H9 (cell line): ENCODE data around the gene FNIP1. TPM values are rescaled to one million over a fixed set of nuclear protein-coding genes. Genes with fewer than 3 reads are reported as not detected.

Experiments
- DNase-seq: peaks from one replicate; pipeline ENCODE4 v3.0.0-alpha.2; 2017
- H2AFZ ChIP-seq: one replicate; pipeline ENCODE4 v1.6.1; 2013; ENCODE audit warnings: mild to moderate bottlenecking, low read length, control low read depth, moderate library complexity
- H2AK5ac ChIP-seq: 2 replicates; pipeline ENCODE4 v1.6.1; 2013; ENCODE audit warnings: low read length, control low read depth, mixed read lengths; ENCODE audit not compliant: insufficient read length
- H2BK120ac ChIP-seq: one replicate; pipeline ENCODE4 v1.6.1; 2013; ENCODE audit warnings: low read depth, mild to moderate bottlenecking, low read length, control low read depth, inconsistent platforms; ENCODE audit not compliant: poor library complexity, severe bottlenecking
- H2BK12ac ChIP-seq: 2 replicates; pipeline ENCODE4 v1.6.1; 2013; ENCODE audit warnings: low read length, control low read depth, mixed read lengths, low read depth; ENCODE audit not compliant: insufficient read length
- H2BK15ac ChIP-seq: 2 replicates; pipeline ENCODE4 v1.6.1; 2013; ENCODE audit warnings: low read depth, low read length, control low read depth
- H2BK20ac ChIP-seq: one replicate; pipeline ENCODE4 v1.6.1; 2013; ENCODE audit warnings: low read depth, mild to moderate bottlenecking, low read length, control low read depth, inconsistent platforms; ENCODE audit not compliant: poor library complexity, severe bottlenecking
- H2BK5ac ChIP-seq: 2 replicates; pipeline ENCODE4 v1.6.1; 2013; ENCODE audit warnings: low read length, control low read depth, mixed read lengths; ENCODE audit not compliant: insufficient read length
- H3K14ac ChIP-seq: 2 replicates; pipeline ENCODE4 v1.6.1; 2013; ENCODE audit warnings: low read length, control low read depth; ENCODE audit not compliant: insufficient read depth
- H3K18ac ChIP-seq: 2 replicates; pipeline ENCODE4 v1.6.1; 2013; ENCODE audit warnings: low read depth, mild to moderate bottlenecking, mixed read lengths, low read length, control low read depth; ENCODE audit not compliant: insufficient read length
- H3K23ac ChIP-seq: 2 replicates; pipeline ENCODE4 v1.6.1; 2013; ENCODE audit warnings: low read length, control low read depth, mixed read lengths, low read depth; ENCODE audit not compliant: insufficient read length
- H3K23me2 ChIP-seq: 2 replicates; pipeline ENCODE4 v1.6.1; 2013; ENCODE audit warnings: low read depth, mild to moderate bottlenecking, mixed read lengths, low read length, control low read depth; ENCODE audit not compliant: insufficient read length, poor library complexity, severe bottlenecking
- H3K27ac ChIP-seq: 2 replicates; pipeline ENCODE4 v1.5.1; 2013; ENCODE audit warnings: low read length, control low read depth, mixed read lengths, low read depth; ENCODE audit not compliant: insufficient read length
- H3K27me3 ChIP-seq: 2 replicates; pipeline ENCODE4 v1.6.1; 2013; ENCODE audit warnings: low read length, control low read depth, inconsistent platforms; ENCODE audit not compliant: insufficient read depth
- H3K4ac ChIP-seq: 2 replicates; pipeline ENCODE4 v1.6.1; 2013; ENCODE audit warnings: low read depth, mild to moderate bottlenecking, control low read depth, inconsistent platforms, low read length, moderate library complexity
- H3K4me1 ChIP-seq: 2 replicates; pipeline ENCODE4 v1.6.1; 2013; ENCODE audit warnings: low read length, control low read depth, inconsistent platforms; ENCODE audit not compliant: insufficient read depth
- H3K4me2 ChIP-seq: 2 replicates; pipeline ENCODE4 v1.6.1; 2013; ENCODE audit warnings: low read length, control low read depth, mixed read lengths; ENCODE audit not compliant: insufficient read length, insufficient read depth
- H3K56ac ChIP-seq: 2 replicates; pipeline ENCODE4 v1.6.1; 2013; ENCODE audit warnings: low read depth, mild to moderate bottlenecking, mixed read lengths, low read length, control low read depth; ENCODE audit not compliant: insufficient read length
- H3K79me1 ChIP-seq: 2 replicates; pipeline ENCODE4 v1.6.1; 2013; ENCODE audit warnings: low read depth, mild to moderate bottlenecking, moderate library complexity, low read length, control low read depth, inconsistent platforms; ENCODE audit not compliant: insufficient read depth, poor library complexity, severe bottlenecking
- H3K79me2 ChIP-seq: 2 replicates; pipeline ENCODE4 v1.6.1; 2013; ENCODE audit warnings: low read length, control low read depth, inconsistent platforms; ENCODE audit not compliant: insufficient read depth
- H3K9ac ChIP-seq: 2 replicates; pipeline ENCODE4 v1.6.1; 2013; ENCODE audit warnings: low read length, control low read depth, mixed read lengths; ENCODE audit not compliant: insufficient read length; ENCODE audit errors: extremely low read depth
- H3K9me3 ChIP-seq: one replicate; pipeline ENCODE4 v1.6.1; 2013; ENCODE audit warnings: low read depth, low read length, inconsistent platforms; ENCODE audit not compliant: control insufficient read depth
- H3T11ph ChIP-seq: one replicate; pipeline ENCODE4 v1.6.1; 2013; ENCODE audit warnings: mild to moderate bottlenecking, low read length, control low read depth, inconsistent platforms
- H4K20me1 ChIP-seq: one replicate; pipeline ENCODE4 v1.6.1; 2013; ENCODE audit not compliant: control insufficient read depth, insufficient read length, insufficient read depth
- H4K5ac ChIP-seq: 2 replicates; pipeline ENCODE4 v1.6.1; 2013; ENCODE audit warnings: low read depth, mild to moderate bottlenecking, mixed read lengths, low read length, control low read depth; ENCODE audit not compliant: insufficient read length
- H4K8ac ChIP-seq: replicated peaks from 2 replicates; pipeline ENCODE4 v1.6.1; 2013; ENCODE audit warnings: low read length, control low read depth, mixed read lengths, low read depth; ENCODE audit not compliant: insufficient read length
- H4K91ac ChIP-seq: 2 replicates; pipeline ENCODE4 v1.6.1; 2013; ENCODE audit warnings: low read depth, mild to moderate bottlenecking, moderate library complexity, mixed read lengths, low read length, control low read depth; ENCODE audit not compliant: insufficient read length
- H3K27ac Mint-ChIP-seq, 3 experiments: 2 replicates in 2 of 3; 3 replicates in 1 of 3; pipeline ENCODE4 v1.8.0; 2020 to 2021; ENCODE audit warnings: mixed read lengths in 3 of 3, mild to moderate bottlenecking in 1 of 3, moderate library complexity in 1 of 3
- H3K27me3 Mint-ChIP-seq: 2 replicates; pipeline ENCODE4 v1.8.0; 2021; ENCODE audit warnings: low read depth, mild to moderate bottlenecking, moderate library complexity, mixed read lengths
- H3K36me3 Mint-ChIP-seq, 3 experiments: 2 replicates in 2 of 3; 3 replicates in 1 of 3; pipeline ENCODE4 v1.8.0; 2020 to 2021; ENCODE audit warnings: low read depth in 3 of 3, mixed read lengths in 3 of 3; ENCODE audit not compliant: insufficient read depth in 1 of 3
- H3K4me1 Mint-ChIP-seq, 2 experiments: 2 replicates each; pipeline ENCODE4 v1.8.0; 2020; ENCODE audit warnings: mixed read lengths in 2 of 2
- H3K4me3 Mint-ChIP-seq, 2 experiments: 2 replicates in 1 of 2; 3 replicates in 1 of 2; pipeline ENCODE4 v1.8.0; 2020 to 2021; ENCODE audit warnings: mild to moderate bottlenecking in 2 of 2, mixed read lengths in 2 of 2, moderate library complexity in 1 of 2
- H3K9me3 Mint-ChIP-seq, 2 experiments: 2 replicates in 1 of 2; 3 replicates in 1 of 2; pipeline ENCODE4 v1.8.0; 2020; ENCODE audit warnings: mild to moderate bottlenecking in 2 of 2, mixed read lengths in 2 of 2, moderate library complexity in 1 of 2
- WGBS: extraction: QIAGEN DNeasy Blood & Tissue Kit; methylation state at CpG from one replicate; pipeline ENCODE4 v1.1.7; 2013; ENCODE audit warnings: missing lambda C conversion rate, low lambda C conversion rate, mixed read lengths; ENCODE audit not compliant: insufficient read length; ENCODE audit errors: extremely low coverage; 5-methylcytosine and 5-hydroxymethylcytosine counted together
- total RNA-seq: library from RNA; stranded (reverse); gene quantifications from 2 replicates; pipeline ENCODE4 v1.2.1, GENCODE V29; 2021
- TF ChIP-seq, protein P1 (sequence below): fragments of 200-600 bp; sonication (generic); conservative IDR thresholded peaks from 3 replicates; pipeline ENCODE4 v1.8.0; 2021; ENCODE audit warnings: antibody characterized with exemption, mild to moderate bottlenecking

The FNIP1 gene
- total RNA-seq, 1 experiment from 2014 or later: 13.4 TPM

DNA sequence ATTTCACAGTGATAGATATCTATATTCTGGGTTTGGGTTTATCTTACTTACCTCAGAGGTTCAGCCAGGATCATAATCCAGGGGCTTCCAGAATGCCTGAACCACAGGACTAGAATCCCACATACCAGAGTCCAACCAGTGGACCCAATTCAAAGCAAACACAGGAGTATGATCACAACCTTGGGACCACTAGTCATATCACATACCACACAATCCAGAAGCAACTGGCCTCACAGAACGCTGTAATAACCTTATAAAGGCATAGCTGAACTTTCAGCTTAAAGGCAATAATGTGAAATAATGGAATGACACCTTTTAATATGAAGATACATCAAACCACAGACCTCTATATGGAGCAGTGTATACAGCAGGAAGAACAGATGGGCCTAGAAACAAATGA is 187.0 kb downstream of the FNIP1 start:
- Histone ChIP-seq H3K27me3 (no peaks in the 10 kb centered on the region), H3K4me2 (no peak overlapping the region)

More for the DNA sequence above, 187.0 kb downstream of the FNIP1 start:
- TF ChIP-seq, protein P1, sequence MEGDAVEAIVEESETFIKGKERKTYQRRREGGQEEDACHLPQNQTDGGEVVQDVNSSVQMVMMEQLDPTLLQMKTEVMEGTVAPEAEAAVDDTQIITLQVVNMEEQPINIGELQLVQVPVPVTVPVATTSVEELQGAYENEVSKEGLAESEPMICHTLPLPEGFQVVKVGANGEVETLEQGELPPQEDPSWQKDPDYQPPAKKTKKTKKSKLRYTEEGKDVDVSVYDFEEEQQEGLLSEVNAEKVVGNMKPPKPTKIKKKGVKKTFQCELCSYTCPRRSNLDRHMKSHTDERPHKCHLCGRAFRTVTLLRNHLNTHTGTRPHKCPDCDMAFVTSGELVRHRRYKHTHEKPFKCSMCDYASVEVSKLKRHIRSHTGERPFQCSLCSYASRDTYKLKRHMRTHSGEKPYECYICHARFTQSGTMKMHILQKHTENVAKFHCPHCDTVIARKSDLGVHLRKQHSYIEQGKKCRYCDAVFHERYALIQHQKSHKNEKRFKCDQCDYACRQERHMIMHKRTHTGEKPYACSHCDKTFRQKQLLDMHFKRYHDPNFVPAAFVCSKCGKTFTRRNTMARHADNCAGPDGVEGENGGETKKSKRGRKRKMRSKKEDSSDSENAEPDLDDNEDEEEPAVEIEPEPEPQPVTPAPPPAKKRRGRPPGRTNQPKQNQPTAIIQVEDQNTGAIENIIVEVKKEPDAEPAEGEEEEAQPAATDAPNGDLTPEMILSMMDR: no peak
- H3K27ac ChIP-seq: no peak overlapping the region
- H3K9me3 ChIP-seq: no peaks in the 10 kb centered on the region
- no CpG with 5 or more reads among the region's 1 CpG for WGBS
- H2BK12ac ChIP-seq: no peak overlapping the region
- H2BK5ac ChIP-seq: no peak overlapping the region
- H3K27me3 Mint-ChIP-seq: no peaks in the 10 kb centered on the region
- no peak overlapping the region for H3K23ac ChIP-seq
- no peaks in the 10 kb centered on the region; a peak in 1 of 7 replicates for H3K36me3 Mint-ChIP-seq
- H3K4me3 Mint-ChIP-seq: no peak overlapping the region
- H2AFZ ChIP-seq: no peak overlapping the region
- H2BK20ac ChIP-seq: no peak overlapping the region
- H3K18ac ChIP-seq: no peak overlapping the region
- no peak overlapping the region for H4K91ac ChIP-seq
- no peak overlapping the region for H2BK120ac ChIP-seq
- H3K23me2 ChIP-seq: no peaks in the 10 kb centered on the region
- H3K4ac ChIP-seq: no peak overlapping the region
- no peak overlapping the region for H3K9ac ChIP-seq
- DNase-seq: no peak
- peaks cover 27 to 38% of the 10 kb centered on the region in 2 experiments for H3K4me1 Mint-ChIP-seq
- no peak overlapping the region for H3K56ac ChIP-seq
- H4K8ac ChIP-seq: no peak overlapping the region
- H3T11ph ChIP-seq: no peak overlapping the region
- H3K14ac ChIP-seq: no peak overlapping the region
- H3K27ac Mint-ChIP-seq: no peak overlapping the region
- no peak overlapping the region for H4K5ac ChIP-seq
- peaks cover 10% of the 10 kb centered on the region for H3K79me2 ChIP-seq
- no peaks in the 10 kb centered on the region for H3K9me3 Mint-ChIP-seq
- no peaks in the 10 kb centered on the region; the same call in 1 of the 2 replicates for H3K4me1 ChIP-seq
- no peaks in the 10 kb centered on the region for H3K79me1 ChIP-seq
- no peak overlapping the region for H2BK15ac ChIP-seq
- H4K20me1 ChIP-seq: no peaks in the 10 kb centered on the region
- H2AK5ac ChIP-seq: no peak overlapping the region
